ENCODE measurements around the gene FNDC3B. TPM values are rescaled to one million over a fixed set of nuclear protein-coding genes. Genes with fewer than 3 reads are reported as not detected.

Gene FNDC3B
- total and polyA plus RNA-seq, 2 donors (not counting 3 experiments of a cell fraction or from before 2014, with no cell fraction given) = 91.6 to 295 TPM

DNA sequence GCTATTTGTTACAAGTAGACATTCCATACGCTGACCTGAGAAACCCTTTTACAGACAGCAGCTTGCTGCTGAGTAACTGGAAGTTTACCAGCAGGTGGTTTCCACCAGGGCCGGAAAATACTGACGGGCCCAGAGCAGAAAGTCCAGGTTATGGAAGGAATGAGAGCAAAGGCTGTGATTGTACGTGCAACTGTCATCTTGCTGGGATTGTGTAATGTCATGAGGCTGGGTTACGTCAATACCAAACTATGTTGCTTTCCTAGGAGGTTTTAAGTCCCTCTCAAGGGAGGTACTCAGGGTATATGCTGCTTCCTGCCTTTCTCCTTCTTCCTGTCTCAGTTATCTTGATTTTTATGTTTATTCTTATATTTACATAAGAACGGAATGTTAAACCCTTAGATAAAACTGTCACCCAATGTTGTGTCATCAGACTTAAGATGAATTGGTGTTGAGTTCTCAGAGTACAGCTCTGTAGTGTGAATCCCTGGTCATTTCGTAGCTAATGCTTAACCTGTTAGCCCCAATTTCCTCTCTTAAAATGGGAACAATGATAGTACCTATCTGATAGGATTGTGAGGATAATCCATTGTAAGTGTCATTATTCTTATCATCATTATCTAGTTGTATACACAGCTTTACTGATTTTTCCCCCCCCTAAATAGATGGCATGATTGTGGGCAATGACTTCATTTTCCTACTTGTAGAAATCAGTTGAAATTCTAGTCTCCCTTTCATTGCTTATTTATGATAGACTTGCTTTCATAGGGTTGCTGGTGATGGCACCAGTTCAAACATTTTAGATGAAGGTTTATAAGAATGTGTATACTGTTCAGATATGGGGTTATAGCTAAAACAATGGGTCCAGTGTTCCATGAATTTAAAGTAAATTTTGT, 101.4 kb downstream of the FNDC3B start:
- peaks cover 85% of the 10 kb centered on the region for H3K4me1 ChIP-seq (ENCODE audit: control insufficient read depth, extremely low read depth, insufficient read depth, low read length)
- no peaks in the 10 kb centered on the region for H3K9me1 ChIP-seq (replicated peaks; ENCODE audit: control insufficient read depth, extremely low read depth, insufficient read depth, low read length)
- dilution Hi-C loops (cut with MboI; ENCODE audit: extremely low pct_ligation_motif_present, low sequenced_read_pairs) (no loop called here), intact Hi-C loops (cut with micrococcal nuclease) (loop anchor here (1.0 to 5.0 kb wide), 9 partner anchors 29 to 352 kb away; no protein-coding TSS in a partner anchor)
- ChIA-PET POLR2A (interaction anchor here (0.5 to 1.5 kb wide), 6 partner anchors 8 to 352 kb away, joined by 3 to 5 read pairs (median 3); no protein-coding TSS in a partner anchor), CTCF (interaction anchor here (0.8 to 1.7 kb wide), 13 partner anchors 8 to 307 kb away, joined by 3 to 7 read pairs (median 3); no protein-coding TSS in a partner anchor)
- TF ChIP-seq MYC (IDR thresholded peaks at IDR 0.05; ENCODE audit: low read depth, low read length) (no peak), FOS (IDR thresholded peaks at IDR 0.05; ENCODE audit: borderline replicate concordance, insufficient read depth, low read length) (no peak), POLR2A (IDR thresholded peaks at IDR 0.05; ENCODE audit: low read depth, low read length) (peak; percentile 77), POLR2AphosphoS5 (IDR thresholded peaks at IDR 0.05; ENCODE audit: insufficient read depth, low read depth, low read length) (peak; percentile 79), JUN (IDR thresholded peaks at IDR 0.05; ENCODE audit: borderline replicate concordance, insufficient read depth, insufficient read length, low read depth) (peak; percentile 93), EZH2 (IDR thresholded peaks at IDR 0.05; ENCODE audit: borderline replicate concordance, low read depth, low read length, severe bottlenecking) (no peak), GATA2 (IDR thresholded peaks at IDR 0.05; ENCODE audit: insufficient read depth, insufficient read length, low read depth, low read length) (peak; percentile 94), MAX (IDR thresholded peaks at IDR 0.05; ENCODE audit: insufficient read depth, insufficient read length) (no peak)
- TF ChIP-seq, protein P1, sequence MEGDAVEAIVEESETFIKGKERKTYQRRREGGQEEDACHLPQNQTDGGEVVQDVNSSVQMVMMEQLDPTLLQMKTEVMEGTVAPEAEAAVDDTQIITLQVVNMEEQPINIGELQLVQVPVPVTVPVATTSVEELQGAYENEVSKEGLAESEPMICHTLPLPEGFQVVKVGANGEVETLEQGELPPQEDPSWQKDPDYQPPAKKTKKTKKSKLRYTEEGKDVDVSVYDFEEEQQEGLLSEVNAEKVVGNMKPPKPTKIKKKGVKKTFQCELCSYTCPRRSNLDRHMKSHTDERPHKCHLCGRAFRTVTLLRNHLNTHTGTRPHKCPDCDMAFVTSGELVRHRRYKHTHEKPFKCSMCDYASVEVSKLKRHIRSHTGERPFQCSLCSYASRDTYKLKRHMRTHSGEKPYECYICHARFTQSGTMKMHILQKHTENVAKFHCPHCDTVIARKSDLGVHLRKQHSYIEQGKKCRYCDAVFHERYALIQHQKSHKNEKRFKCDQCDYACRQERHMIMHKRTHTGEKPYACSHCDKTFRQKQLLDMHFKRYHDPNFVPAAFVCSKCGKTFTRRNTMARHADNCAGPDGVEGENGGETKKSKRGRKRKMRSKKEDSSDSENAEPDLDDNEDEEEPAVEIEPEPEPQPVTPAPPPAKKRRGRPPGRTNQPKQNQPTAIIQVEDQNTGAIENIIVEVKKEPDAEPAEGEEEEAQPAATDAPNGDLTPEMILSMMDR (IDR thresholded peaks at IDR 0.05; ENCODE audit: extremely low read depth in 1 of 2, insufficient read depth in 1 of 2, low read depth in 1 of 2, low read length in 2 of 2) = no peak
- H4K20me1 ChIP-seq (replicated peaks; ENCODE audit: control insufficient read depth, extremely low read depth, insufficient read depth, low read length) = no peaks in the 10 kb centered on the region
- H3K27ac ChIP-seq (ENCODE audit: insufficient read depth, low read depth, low read length) = peak overlapping the region; percentile 99
- FAIRE-seq (peak; percentile 85), DNase-seq (ENCODE audit: low read depth, low spot score) (peak; percentile 96)
- H3K36me3 ChIP-seq (ENCODE audit: control insufficient read depth in 2 of 2, extremely low read depth in 1 of 2, insufficient read depth in 2 of 2, low read length in 2 of 2) = peaks cover 2 to 8% of the 10 kb centered on the region in 2 experiments
- H3K27me3 ChIP-seq (ENCODE audit: control insufficient read depth in 2 of 2, insufficient read depth in 2 of 2, low read length in 2 of 2) = no peaks in the 10 kb centered on the region
- BruUV-seq (replicated peaks) = TSS peak; percentile 28
- H2AFZ ChIP-seq (ENCODE audit: low read depth, low read length) = no peak overlapping the region
- H3K4me2 ChIP-seq (ENCODE audit: insufficient read depth, low read length) = peak overlapping the region; percentile 72
- no peaks in the 10 kb centered on the region for H3K9me3 ChIP-seq (replicated peaks; ENCODE audit: control insufficient read depth, insufficient read depth, low read length)
- H3K79me2 ChIP-seq (ENCODE audit: control insufficient read depth, insufficient read depth, low read length) = peaks cover 45% of the 10 kb centered on the region
- peak overlapping the region; percentile 84 for H3K9ac ChIP-seq (replicated peaks; ENCODE audit: extremely low read depth, insufficient read depth, low read length)
- H3K4me3 ChIP-seq (replicated peaks in 1 of 3; ENCODE audit: insufficient read depth in 1 of 3, low read depth in 1 of 3, low read length in 3 of 3) = no peak overlapping the region
